ENCODE measurements around the gene BASP1.

GRCh38 chr5:17185349-17185748 lies 32.1 kb upstream of the BASP1 start:
- no peak for TF ChIP-seq GATA3 (IDR thresholded peaks at IDR 0.05; ENCODE audit: low read depth, low read length)
- TF ChIP-seq GATA2 (IDR thresholded peaks at IDR 0.05; ENCODE audit: low read depth, low read length): no peak

All from SH-SY5Y (cell line).